Measurements from ENCODE around the gene COX10.
"Not testable (repeated sequence)": the region's sequence is repeated elsewhere in the genome, so short reads cannot be mapped to it uniquely, and the experiment has no call there.

COX10 gene

GRCh38 chr17:14069251-14070021 lies at the start of gene COX10:
TSS of gene COX10 (plus strand) at chr17:14069504. CDS start at chr17:14069606, 102 bp downstream.
- DNase-seq, result peak; percentile 89 to 90
- TF ChIP-seq POLR2A (IDR thresholded peaks at IDR 0.05; ENCODE audit: low read length), result peak; percentile 92
- TF ChIP-seq GATA1 (IDR thresholded peaks at IDR 0.05; ENCODE audit: low read depth, low read length), result no peak

- DNase-seq, result not testable (repeated sequence)
Measured at GRCh38 chr17:14021651-14022294, 47.5 kb upstream of the COX10 start.

- DNase-seq, result not testable (repeated sequence)
Measured at GRCh38 chr17:14029755-14030154, 39.5 kb upstream of the COX10 start.

- DNase-seq, result no peak
- TF ChIP-seq POLR2A (IDR thresholded peaks at IDR 0.05; ENCODE audit: low read length), result no peak
- TF ChIP-seq GATA1 (IDR thresholded peaks at IDR 0.05; ENCODE audit: low read depth, low read length), result no peak
Measured at GRCh38 chr17:14032234-14032633, 37.1 kb upstream of the COX10 start.

- no peak for DNase-seq
- TF ChIP-seq POLR2A (IDR thresholded peaks at IDR 0.05; ENCODE audit: low read length) (no peak), GATA1 (IDR thresholded peaks at IDR 0.05; ENCODE audit: low read depth, low read length) (no peak)
Measured at GRCh38 chr17:14033166-14033565, 36.1 kb upstream of the COX10 start.

GRCh38 chr17:14037453-14037852 lies 31.9 kb upstream of the COX10 start:
- TF ChIP-seq GATA1 (IDR thresholded peaks at IDR 0.05; ENCODE audit: low read depth, low read length) (no peak), POLR2A (IDR thresholded peaks at IDR 0.05; ENCODE audit: low read length) (no peak)

GRCh38 chr17:14038206-14038605 lies 31.1 kb upstream of the COX10 start:
- no peak for DNase-seq
- TF ChIP-seq GATA1 (IDR thresholded peaks at IDR 0.05; ENCODE audit: low read depth, low read length) (no peak), POLR2A (IDR thresholded peaks at IDR 0.05; ENCODE audit: low read length) (no peak)

More at GRCh38 chr17:14037453-14037852, 31.9 kb upstream of the COX10 start:
- DNase-seq, result no peak

GRCh38 chr17:14042411-14042810 lies 26.9 kb upstream of the COX10 start:
- TF ChIP-seq POLR2A (IDR thresholded peaks at IDR 0.05; ENCODE audit: low read length), result no peak
- TF ChIP-seq GATA1 (IDR thresholded peaks at IDR 0.05; ENCODE audit: low read depth, low read length), result no peak
- no peak for DNase-seq

GRCh38 chr17:14044702-14045101 lies 24.6 kb upstream of the COX10 start:
- TF ChIP-seq GATA1 (IDR thresholded peaks at IDR 0.05; ENCODE audit: low read depth, low read length), result no peak
- TF ChIP-seq POLR2A (IDR thresholded peaks at IDR 0.05; ENCODE audit: low read length), result no peak
- DNase-seq, result no peak

- no peak for TF ChIP-seq GATA1 (IDR thresholded peaks at IDR 0.05; ENCODE audit: low read depth, low read length)
- TF ChIP-seq POLR2A (IDR thresholded peaks at IDR 0.05; ENCODE audit: low read length), result no peak
Measured at GRCh38 chr17:14046978-14047377, 22.3 kb upstream of the COX10 start.

GRCh38 chr17:14047591-14047990 lies 21.7 kb upstream of the COX10 start:
- TF ChIP-seq GATA1 (IDR thresholded peaks at IDR 0.05; ENCODE audit: low read depth, low read length) (no peak), POLR2A (IDR thresholded peaks at IDR 0.05; ENCODE audit: low read length) (no peak)
- no peak for DNase-seq

More at GRCh38 chr17:14046978-14047377, 22.3 kb upstream of the COX10 start:
- no peak for DNase-seq

- peak; percentile 2 to 37 for DNase-seq
- TF ChIP-seq GATA1 (IDR thresholded peaks at IDR 0.05; ENCODE audit: low read depth, low read length) (no peak), POLR2A (IDR thresholded peaks at IDR 0.05; ENCODE audit: low read length) (no peak)
Measured at GRCh38 chr17:14048169-14048568, 21.1 kb upstream of the COX10 start.

GRCh38 chr17:14050616-14051015 lies 18.7 kb upstream of the COX10 start:
- TF ChIP-seq GATA1 (IDR thresholded peaks at IDR 0.05; ENCODE audit: low read depth, low read length) (no peak), POLR2A (IDR thresholded peaks at IDR 0.05; ENCODE audit: low read length) (no peak)
- no peak for DNase-seq

GRCh38 chr17:14051692-14052091 lies 17.6 kb upstream of the COX10 start:
- TF ChIP-seq GATA1 (IDR thresholded peaks at IDR 0.05; ENCODE audit: low read depth, low read length), result no peak
- TF ChIP-seq POLR2A (IDR thresholded peaks at IDR 0.05; ENCODE audit: low read length), result no peak
- no peak for DNase-seq

Measured in erythroblast (primary cell).